GM23338 (cell line): ENCODE results near the gene DNAH9. TPM values are rescaled to one million over a fixed set of nuclear protein-coding genes. Genes with fewer than 3 reads are reported as not detected.

Experiments
- ATAC-seq: fragments of 200-7000 bp; cut with Tn5 transposase; 3 replicates; pipeline ENCODE4 v1.9.1; 2020
- DNase-seq: peaks from one replicate; pipeline ENCODE4 v3.0.0-alpha.2; 2015; ENCODE audit warnings: low spot score
- H2AFZ ChIP-seq: fragments of 200-600 bp; sonication (generic); 2 replicates; pipeline ENCODE4 v1.8.0; 2016; ENCODE audit warnings: antibody characterized with exemption, mild to moderate bottlenecking, moderate library complexity
- H3F3A ChIP-seq: fragments of 200-600 bp; sonication (generic); replicated peaks from 2 replicates; pipeline ENCODE4 v1.8.0; 2017; ENCODE audit warnings: antibody characterized with exemption, mixed run types, low read depth
- H3K27ac ChIP-seq: fragments of 200-600 bp; sonication (generic); 2 replicates; pipeline ENCODE4 v1.6.1; 2016; ENCODE audit warnings: low read depth
- H3K27me3 ChIP-seq: fragments of 200-600 bp; sonication (generic); 2 replicates; pipeline ENCODE4 v1.8.0; 2016; ENCODE audit warnings: mild to moderate bottlenecking, mixed run types, moderate library complexity; ENCODE audit not compliant: insufficient read depth
- H3K36me3 ChIP-seq: fragments of 200-600 bp; sonication (generic); 2 replicates; pipeline ENCODE4 v1.8.0; 2016; ENCODE audit warnings: mild to moderate bottlenecking; ENCODE audit not compliant: insufficient read depth
- H3K4me1 ChIP-seq: fragments of 200-600 bp; sonication (generic); 2 replicates; pipeline ENCODE4 v1.8.0; 2016; ENCODE audit warnings: mild to moderate bottlenecking, moderate library complexity; ENCODE audit not compliant: insufficient read depth
- H3K4me2 ChIP-seq: fragments of 200-600 bp; sonication (generic); 2 replicates; pipeline ENCODE4 v1.7.1; 2017; ENCODE audit warnings: mixed run types
- H3K4me3 ChIP-seq: fragments of 200-600 bp; sonication (generic); 2 replicates; pipeline ENCODE4 v1.6.1; 2016; ENCODE audit warnings: mixed run types
- H3K79me2 ChIP-seq: fragments of 200-600 bp; sonication (generic); replicated peaks from 2 replicates; pipeline ENCODE4 v1.8.0; 2017; ENCODE audit warnings: mild to moderate bottlenecking; ENCODE audit not compliant: insufficient read depth
- H3K9me2 ChIP-seq: fragments of 200-600 bp; sonication (generic); 2 replicates; pipeline ENCODE4 v1.8.0; 2017; ENCODE audit not compliant: insufficient read depth
- H4K20me1 ChIP-seq: fragments of 200-600 bp; sonication (generic); replicated peaks from 2 replicates; pipeline ENCODE4 v1.8.0; 2017; ENCODE audit warnings: mild to moderate bottlenecking; ENCODE audit not compliant: insufficient read depth
- H3K27ac Mint-ChIP-seq: 2 replicates; pipeline ENCODE4 v1.8.0; 2020; ENCODE audit warnings: inconsistent platforms, mild to moderate bottlenecking, moderate library complexity, mixed read lengths
- H3K27me3 Mint-ChIP-seq: 3 replicates; pipeline ENCODE4 v1.8.0; 2022; ENCODE audit warnings: low read depth, mild to moderate bottlenecking, moderate library complexity, mixed read lengths, inconsistent platforms; ENCODE audit not compliant: insufficient read depth, poor library complexity
- H3K36me3 Mint-ChIP-seq: 3 replicates; pipeline ENCODE4 v1.8.0; 2021; ENCODE audit warnings: low read depth, mild to moderate bottlenecking, inconsistent platforms, moderate library complexity, mixed read lengths
- H3K4me1 Mint-ChIP-seq: 3 replicates; pipeline ENCODE4 v1.8.0; 2020; ENCODE audit warnings: mild to moderate bottlenecking, inconsistent platforms, mixed read lengths
- H3K4me3 Mint-ChIP-seq: 3 replicates; pipeline ENCODE4 v1.8.0; 2021; ENCODE audit warnings: moderate library complexity, mild to moderate bottlenecking, inconsistent platforms, mixed read lengths
- H3K9me3 Mint-ChIP-seq: 3 replicates; pipeline ENCODE4 v1.8.0; 2020; ENCODE audit warnings: moderate library complexity, mild to moderate bottlenecking, inconsistent platforms, mixed read lengths
- POLR2AphosphoS5 ChIP-seq: IDR thresholded peaks from 2 replicates; pipeline ENCODE4 v1.6.1; 2016; ENCODE audit warnings: antibody characterized with exemption, low read depth
- polyA plus RNA-seq: library from polyadenylated mRNA; unstranded; fragments of >200 nt; fragmentation: Nextera tagmentation; extraction: Ambion mirVana; gene quantifications from 2 replicates; pipeline ENCODE4 v1.2.1, GENCODE V29; 2016
- total RNA-seq: library from RNA; depleted of rRNA; stranded (reverse); fragments of >200 nt; shearing (Covaris generic); gene quantifications from 2 replicates; pipeline ENCODE4 v1.2.3, GENCODE V29; 2014
- TF ChIP-seq, protein P1 (sequence below), 2 experiments: fragments of 200-600 bp in 1 of 2; sonication (generic) in 1 of 2; conservative IDR thresholded peaks; 2 replicates each; pipeline versions ENCODE4 v1.5.1 to v1.6.1; 2016 to 2017; ENCODE audit warnings: antibody characterized with exemption in 2 of 2, low read depth in 2 of 2, mild to moderate bottlenecking in 2 of 2, moderate library complexity in 1 of 2
- TF ChIP-seq, protein P2 (sequence below): fragments of 250-450 bp; sonication (Bioruptor Pico); IDR thresholded peaks from 2 replicates; pipeline ENCODE4 v1.5.0; 2020; ENCODE audit warnings: mild to moderate bottlenecking, moderate library complexity

Gene DNAH9
- total and polyA plus RNA-seq, 2 experiments from 2014 or later, result not detected

DNA sequence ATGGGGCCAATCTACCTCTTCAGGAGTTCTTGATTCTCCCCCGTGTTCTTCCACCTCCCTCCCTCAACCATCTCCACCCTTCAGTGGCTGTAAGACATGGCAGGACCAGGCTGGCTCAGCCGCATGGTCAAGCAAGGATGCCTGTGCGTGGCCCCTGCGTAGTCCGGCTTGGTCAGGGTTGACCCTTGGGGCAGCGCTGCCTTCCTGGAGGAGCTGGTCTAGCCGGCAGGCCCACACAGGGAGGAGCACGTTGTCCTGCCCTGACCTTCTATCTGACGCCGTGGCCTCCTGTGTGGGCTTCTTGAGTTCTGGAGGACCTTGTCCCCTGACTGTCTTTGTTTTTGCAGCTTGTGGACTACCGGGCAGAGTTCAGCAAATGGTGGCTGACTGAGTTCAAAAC lies 169.8 kb downstream of the DNAH9 start:
- H3K36me3 Mint-ChIP-seq, result peaks cover 34% of the 10 kb centered on the region
- H3K27ac ChIP-seq, result no peak overlapping the region
- no peak overlapping the region for H3K27ac Mint-ChIP-seq

More for the DNA sequence above, 169.8 kb downstream of the DNAH9 start:
- peaks cover 93% of the 10 kb centered on the region for H3K9me3 Mint-ChIP-seq
- no peak overlapping the region for H3K4me3 ChIP-seq
- no peak overlapping the region for H3K4me3 Mint-ChIP-seq
- H3K27me3 ChIP-seq, result no peaks in the 10 kb centered on the region
- H3K27me3 Mint-ChIP-seq, result peaks cover 6% of the 10 kb centered on the region
- DNase-seq, result no peak
- TF ChIP-seq, protein P1, sequence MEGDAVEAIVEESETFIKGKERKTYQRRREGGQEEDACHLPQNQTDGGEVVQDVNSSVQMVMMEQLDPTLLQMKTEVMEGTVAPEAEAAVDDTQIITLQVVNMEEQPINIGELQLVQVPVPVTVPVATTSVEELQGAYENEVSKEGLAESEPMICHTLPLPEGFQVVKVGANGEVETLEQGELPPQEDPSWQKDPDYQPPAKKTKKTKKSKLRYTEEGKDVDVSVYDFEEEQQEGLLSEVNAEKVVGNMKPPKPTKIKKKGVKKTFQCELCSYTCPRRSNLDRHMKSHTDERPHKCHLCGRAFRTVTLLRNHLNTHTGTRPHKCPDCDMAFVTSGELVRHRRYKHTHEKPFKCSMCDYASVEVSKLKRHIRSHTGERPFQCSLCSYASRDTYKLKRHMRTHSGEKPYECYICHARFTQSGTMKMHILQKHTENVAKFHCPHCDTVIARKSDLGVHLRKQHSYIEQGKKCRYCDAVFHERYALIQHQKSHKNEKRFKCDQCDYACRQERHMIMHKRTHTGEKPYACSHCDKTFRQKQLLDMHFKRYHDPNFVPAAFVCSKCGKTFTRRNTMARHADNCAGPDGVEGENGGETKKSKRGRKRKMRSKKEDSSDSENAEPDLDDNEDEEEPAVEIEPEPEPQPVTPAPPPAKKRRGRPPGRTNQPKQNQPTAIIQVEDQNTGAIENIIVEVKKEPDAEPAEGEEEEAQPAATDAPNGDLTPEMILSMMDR (conservative IDR thresholded peaks at IDR 0.05; ENCODE audit: low read depth in 2 of 2), result no peak
- no peak for TF ChIP-seq POLR2AphosphoS5
- TF ChIP-seq, protein P2, sequence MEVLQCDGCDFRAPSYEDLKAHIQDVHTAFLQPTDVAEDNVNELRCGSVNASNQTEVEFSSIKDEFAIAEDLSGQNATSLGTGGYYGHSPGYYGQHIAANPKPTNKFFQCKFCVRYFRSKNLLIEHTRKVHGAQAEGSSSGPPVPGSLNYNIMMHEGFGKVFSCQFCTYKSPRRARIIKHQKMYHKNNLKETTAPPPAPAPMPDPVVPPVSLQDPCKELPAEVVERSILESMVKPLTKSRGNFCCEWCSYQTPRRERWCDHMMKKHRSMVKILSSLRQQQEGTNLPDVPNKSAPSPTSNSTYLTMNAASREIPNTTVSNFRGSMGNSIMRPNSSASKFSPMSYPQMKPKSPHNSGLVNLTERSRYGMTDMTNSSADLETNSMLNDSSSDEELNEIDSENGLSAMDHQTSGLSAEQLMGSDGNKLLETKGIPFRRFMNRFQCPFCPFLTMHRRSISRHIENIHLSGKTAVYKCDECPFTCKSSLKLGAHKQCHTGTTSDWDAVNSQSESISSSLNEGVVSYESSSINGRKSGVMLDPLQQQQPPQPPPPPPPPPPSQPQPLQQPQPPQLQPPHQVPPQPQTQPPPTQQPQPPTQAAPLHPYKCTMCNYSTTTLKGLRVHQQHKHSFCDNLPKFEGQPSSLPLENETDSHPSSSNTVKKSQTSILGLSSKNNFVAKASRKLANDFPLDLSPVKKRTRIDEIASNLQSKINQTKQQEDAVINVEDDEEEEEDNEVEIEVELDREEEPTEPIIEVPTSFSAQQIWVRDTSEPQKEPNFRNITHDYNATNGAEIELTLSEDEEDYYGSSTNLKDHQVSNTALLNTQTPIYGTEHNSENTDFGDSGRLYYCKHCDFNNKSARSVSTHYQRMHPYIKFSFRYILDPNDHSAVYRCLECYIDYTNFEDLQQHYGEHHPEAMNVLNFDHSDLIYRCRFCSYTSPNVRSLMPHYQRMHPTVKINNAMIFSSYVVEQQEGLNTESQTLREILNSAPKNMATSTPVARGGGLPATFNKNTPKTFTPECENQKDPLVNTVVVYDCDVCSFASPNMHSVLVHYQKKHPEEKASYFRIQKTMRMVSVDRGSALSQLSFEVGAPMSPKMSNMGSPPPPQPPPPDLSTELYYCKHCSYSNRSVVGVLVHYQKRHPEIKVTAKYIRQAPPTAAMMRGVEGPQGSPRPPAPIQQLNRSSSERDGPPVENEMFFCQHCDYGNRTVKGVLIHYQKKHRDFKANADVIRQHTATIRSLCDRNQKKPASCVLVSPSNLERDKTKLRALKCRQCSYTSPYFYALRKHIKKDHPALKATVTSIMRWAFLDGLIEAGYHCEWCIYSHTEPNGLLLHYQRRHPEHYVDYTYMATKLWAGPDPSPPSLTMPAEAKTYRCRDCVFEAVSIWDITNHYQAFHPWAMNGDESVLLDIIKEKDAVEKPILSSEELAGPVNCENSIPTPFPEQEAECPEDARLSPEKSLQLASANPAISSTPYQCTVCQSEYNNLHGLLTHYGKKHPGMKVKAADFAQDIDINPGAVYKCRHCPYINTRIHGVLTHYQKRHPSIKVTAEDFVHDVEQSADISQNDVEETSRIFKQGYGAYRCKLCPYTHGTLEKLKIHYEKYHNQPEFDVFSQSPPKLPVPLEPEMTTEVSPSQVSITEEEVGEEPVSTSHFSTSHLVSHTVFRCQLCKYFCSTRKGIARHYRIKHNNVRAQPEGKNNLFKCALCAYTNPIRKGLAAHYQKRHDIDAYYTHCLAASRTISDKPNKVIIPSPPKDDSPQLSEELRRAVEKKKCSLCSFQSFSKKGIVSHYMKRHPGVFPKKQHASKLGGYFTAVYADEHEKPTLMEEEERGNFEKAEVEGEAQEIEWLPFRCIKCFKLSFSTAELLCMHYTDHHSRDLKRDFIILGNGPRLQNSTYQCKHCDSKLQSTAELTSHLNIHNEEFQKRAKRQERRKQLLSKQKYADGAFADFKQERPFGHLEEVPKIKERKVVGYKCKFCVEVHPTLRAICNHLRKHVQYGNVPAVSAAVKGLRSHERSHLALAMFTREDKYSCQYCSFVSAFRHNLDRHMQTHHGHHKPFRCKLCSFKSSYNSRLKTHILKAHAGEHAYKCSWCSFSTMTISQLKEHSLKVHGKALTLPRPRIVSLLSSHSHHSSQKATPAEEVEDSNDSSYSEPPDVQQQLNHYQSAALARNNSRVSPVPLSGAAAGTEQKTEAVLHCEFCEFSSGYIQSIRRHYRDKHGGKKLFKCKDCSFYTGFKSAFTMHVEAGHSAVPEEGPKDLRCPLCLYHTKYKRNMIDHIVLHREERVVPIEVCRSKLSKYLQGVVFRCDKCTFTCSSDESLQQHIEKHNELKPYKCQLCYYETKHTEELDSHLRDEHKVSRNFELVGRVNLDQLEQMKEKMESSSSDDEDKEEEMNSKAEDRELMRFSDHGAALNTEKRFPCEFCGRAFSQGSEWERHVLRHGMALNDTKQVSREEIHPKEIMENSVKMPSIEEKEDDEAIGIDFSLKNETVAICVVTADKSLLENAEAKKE (CRISPR knock-in tag), result no peak
- no peaks in the 10 kb centered on the region for H3K4me1 ChIP-seq
- no peaks in the 10 kb centered on the region for H4K20me1 ChIP-seq
- H3K4me1 Mint-ChIP-seq, result no peaks in the 10 kb centered on the region
- H3K36me3 ChIP-seq, result no peaks in the 10 kb centered on the region
- no peak overlapping the region for H3K4me2 ChIP-seq
- no peak overlapping the region for H2AFZ ChIP-seq
- no peaks in the 10 kb centered on the region for H3F3A ChIP-seq
- ATAC-seq, result no peak
- no peaks in the 10 kb centered on the region for H3K9me2 ChIP-seq
- H3K79me2 ChIP-seq, result no peaks in the 10 kb centered on the region
